Measurements from ENCODE around the gene RNF208.

RNF208 gene

GRCh38 chr9:137227853-137228505, 5.9 kb upstream of the RNF208 start:
- TF ChIP-seq, protein P1, sequence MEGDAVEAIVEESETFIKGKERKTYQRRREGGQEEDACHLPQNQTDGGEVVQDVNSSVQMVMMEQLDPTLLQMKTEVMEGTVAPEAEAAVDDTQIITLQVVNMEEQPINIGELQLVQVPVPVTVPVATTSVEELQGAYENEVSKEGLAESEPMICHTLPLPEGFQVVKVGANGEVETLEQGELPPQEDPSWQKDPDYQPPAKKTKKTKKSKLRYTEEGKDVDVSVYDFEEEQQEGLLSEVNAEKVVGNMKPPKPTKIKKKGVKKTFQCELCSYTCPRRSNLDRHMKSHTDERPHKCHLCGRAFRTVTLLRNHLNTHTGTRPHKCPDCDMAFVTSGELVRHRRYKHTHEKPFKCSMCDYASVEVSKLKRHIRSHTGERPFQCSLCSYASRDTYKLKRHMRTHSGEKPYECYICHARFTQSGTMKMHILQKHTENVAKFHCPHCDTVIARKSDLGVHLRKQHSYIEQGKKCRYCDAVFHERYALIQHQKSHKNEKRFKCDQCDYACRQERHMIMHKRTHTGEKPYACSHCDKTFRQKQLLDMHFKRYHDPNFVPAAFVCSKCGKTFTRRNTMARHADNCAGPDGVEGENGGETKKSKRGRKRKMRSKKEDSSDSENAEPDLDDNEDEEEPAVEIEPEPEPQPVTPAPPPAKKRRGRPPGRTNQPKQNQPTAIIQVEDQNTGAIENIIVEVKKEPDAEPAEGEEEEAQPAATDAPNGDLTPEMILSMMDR (IDR thresholded peaks at IDR 0.05; ENCODE audit: low read depth, low read length, missing control alignments), result no peak
- no peak for DNase-seq (ENCODE audit: low read depth)
- H3K4me3 ChIP-seq (ENCODE audit: low read depth, low read length), result no peak overlapping the region

- H3K4me3 ChIP-seq (ENCODE audit: low read depth, low read length), result no peak within 1 kb of the TSS
- no peak for DNase-seq (ENCODE audit: low read depth)
- TF ChIP-seq, protein P1 (IDR thresholded peaks at IDR 0.05; ENCODE audit: low read depth, low read length, missing control alignments), result peak; percentile 91
Measured at GRCh38 chr9:137227054-137227852, 5.2 kb upstream of the RNF208 start, which contains the start of gene RNF224. TSS of gene RNF224 (plus strand) at chr9:137227502. CDS start at chr9:137228336, 834 bp downstream.

GRCh38 chr9:137226338-137227053, 4.5 kb upstream of the RNF208 start:
- no peak overlapping the region for H3K4me3 ChIP-seq (ENCODE audit: low read depth, low read length)
- TF ChIP-seq, protein P1 (IDR thresholded peaks at IDR 0.05; ENCODE audit: low read depth, low read length, missing control alignments), result no peak
- DNase-seq (ENCODE audit: low read depth), result no peak

DNA sequence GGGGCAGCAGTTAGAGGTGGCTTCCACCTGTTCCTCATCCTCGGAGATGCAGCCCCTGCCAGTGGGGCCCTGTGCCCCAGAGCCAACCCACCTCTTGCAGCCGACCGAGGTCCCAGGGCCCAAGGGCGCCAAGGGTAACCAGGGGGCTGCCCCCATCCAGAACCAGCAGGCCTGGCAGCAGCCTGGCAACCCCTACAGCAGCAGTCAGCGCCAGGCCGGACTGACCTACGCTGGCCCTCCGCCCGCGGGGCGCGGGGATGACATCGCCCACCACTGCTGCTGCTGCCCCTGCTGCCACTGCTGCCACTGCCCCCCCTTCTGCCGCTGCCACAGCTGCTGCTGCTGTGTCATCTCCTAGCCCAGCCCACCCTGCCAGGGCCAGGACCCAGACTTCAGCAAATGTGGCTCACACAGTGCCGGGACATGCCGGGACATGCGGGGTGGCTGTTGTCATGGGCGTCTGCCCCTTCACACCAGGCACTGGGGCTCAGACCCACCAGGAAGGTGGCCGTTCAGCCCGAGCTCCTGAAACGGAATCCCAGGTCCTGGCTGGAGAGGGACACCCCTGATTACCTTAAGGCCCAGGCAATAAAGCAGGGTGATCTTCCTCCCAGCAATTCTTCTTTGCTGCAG, 3.8 kb upstream of the RNF208 start:
- no peak overlapping the region for H3K4me3 ChIP-seq (ENCODE audit: low read depth, low read length)
- TF ChIP-seq, protein P1 (IDR thresholded peaks at IDR 0.05; ENCODE audit: low read depth, low read length, missing control alignments), result no peak
- no peak for DNase-seq (ENCODE audit: low read depth)

- peak within 1 kb of the TSS; percentile 88 for H3K4me3 ChIP-seq (ENCODE audit: low read depth, low read length)
- TF ChIP-seq, protein P1 (IDR thresholded peaks at IDR 0.05; ENCODE audit: low read depth, low read length, missing control alignments), result no peak
Measured at GRCh38 chr9:137224830-137225694, 3.0 kb upstream of the RNF208 start, which contains the start of gene CYSRT1. TSS of gene CYSRT1 (plus strand) at chr9:137225174. CDS start at chr9:137225622, 448 bp downstream.

More at GRCh38 chr9:137224830-137225694, 3.0 kb upstream of the RNF208 start, which contains the start of gene CYSRT1:
- DNase-seq (ENCODE audit: low read depth), result no peak

Data from GM12864 (cell line).